HEK293 (cell line): Measurements from ENCODE around the gene ARMC3.

Experiments
- CTCF ChIA-PET: fragments of 350-600 bp; formaldehyde crosslinking; extraction: SDS; loops from one replicate; lab custom pipeline; 2021; ENCODE audit warnings: antibody characterized with exemption; lab: Yijun Ruan, JAX
- POLR2A ChIA-PET: fragments of 300-600 bp; formaldehyde crosslinking; extraction: SDS; loops from one replicate; lab custom pipeline; 2020; ENCODE audit warnings: antibody characterized with exemption, inconsistent platforms; lab: Yijun Ruan, JAX
- H3K27ac ChIP-seq: fragments of 200-500 bp; sonication (Bioruptor generic); 2 replicates; pipeline ENCODE4 v1.5.1; 2014; ENCODE audit warnings: low read depth, low read length, control low read depth, inconsistent platforms; ENCODE audit errors: extremely low read depth
- H3K36me3 ChIP-seq, 2 experiments: fragments of 200-500 bp in 1 of 2; sonication (Bioruptor generic) in 1 of 2; 1 replicate in 1 of 2; 2 replicates in 1 of 2; pipeline ENCODE4 v1.5.1; 2014 to 2017; ENCODE audit warnings: inconsistent platforms in 2 of 2, low read length in 2 of 2; ENCODE audit not compliant: control insufficient read depth in 2 of 2, insufficient read depth in 1 of 2
- H3K4me1 ChIP-seq: fragments of 200-500 bp; sonication (Bioruptor generic); 2 replicates; pipeline ENCODE4 v1.5.1; 2014; ENCODE audit warnings: mild to moderate bottlenecking, low read length, inconsistent platforms; ENCODE audit not compliant: control insufficient read depth, insufficient read depth
- H3K4me3 ChIP-seq: 2 replicates; pipeline ENCODE4 v1.5.1; 2011; ENCODE audit warnings: low read depth, mild to moderate bottlenecking, control low read depth, low read length, moderate library complexity
- H3K9me3 ChIP-seq: fragments of 200-500 bp; sonication (Bioruptor generic); 2 replicates; pipeline ENCODE4 v1.5.1; 2014; ENCODE audit warnings: low read depth, low read length, inconsistent platforms; ENCODE audit not compliant: control insufficient read depth, insufficient read depth
- HOXA7 ChIP-seq: sonication (generic); formaldehyde crosslinking; IDR thresholded peaks from 2 replicates; pipeline ENCODE4 v1.8.1; 2022; ENCODE audit warnings: missing genetic modification reagents, borderline replicate concordance
- KLF16 ChIP-seq: fragments of 450-650 bp; formaldehyde crosslinking; IDR thresholded peaks from 2 replicates; pipeline ENCODE4 v1.5.1; 2017; ENCODE audit warnings: missing biosample characterization, missing genetic modification characterization
- REST ChIP-seq: fragments of 450-650 bp; formaldehyde crosslinking; IDR thresholded peaks from 2 replicates; pipeline ENCODE4 v1.5.1; 2016; ENCODE audit warnings: missing biosample characterization, missing genetic modification characterization
- ZNF10 ChIP-seq: fragments of 450-650 bp; formaldehyde crosslinking; IDR thresholded peaks from 2 replicates; pipeline ENCODE4 v1.5.1; 2017; ENCODE audit warnings: missing biosample characterization, missing genetic modification characterization
- ZNF274 ChIP-seq, 2 experiments: fragments of 200-500 bp in 1 of 2; fragments of 450-650 bp in 1 of 2; sonication (Bioruptor generic) in 1 of 2; formaldehyde crosslinking in 1 of 2; IDR thresholded peaks; 2 replicates each; pipeline versions ENCODE4 v1.5.1 to v1.6.1; 2014 to 2016; ENCODE audit warnings: borderline replicate concordance in 1 of 2, inconsistent platforms in 1 of 2, low read length in 1 of 2, missing biosample characterization in 1 of 2, missing genetic modification characterization in 1 of 2
- ZNF280D ChIP-seq: fragments of 450-650 bp; formaldehyde crosslinking; IDR thresholded peaks from 2 replicates; pipeline ENCODE4 v1.5.1; 2016; ENCODE audit warnings: missing biosample characterization, missing genetic modification characterization
- ZNF350 ChIP-seq: fragments of 450-650 bp; formaldehyde crosslinking; IDR thresholded peaks from 2 replicates; pipeline ENCODE4 v1.5.0; 2017; ENCODE audit warnings: missing biosample characterization, mild to moderate bottlenecking, missing genetic modification characterization
- TF ChIP-seq, protein P1 (sequence below): fragments of 450-650 bp; formaldehyde crosslinking; IDR thresholded peaks from 2 replicates; pipeline ENCODE4 v1.5.1; 2016; ENCODE audit warnings: missing biosample characterization, missing genetic modification characterization
- TF ChIP-seq, protein P2 (sequence below): fragments of 450-650 bp; formaldehyde crosslinking; IDR thresholded peaks from 2 replicates; pipeline ENCODE4 v1.5.1; 2016; ENCODE audit warnings: missing biosample characterization, missing genetic modification characterization
- TF ChIP-seq, protein P3 (sequence below): fragments of 450-650 bp; formaldehyde crosslinking; IDR thresholded peaks from 2 replicates; pipeline ENCODE4 v1.5.1; 2016; ENCODE audit warnings: missing biosample characterization, missing genetic modification characterization

ARMC3 gene

GRCh38 chr10:22962817-22963216 is 35.0 kb downstream of the ARMC3 start (continued):
- TF ChIP-seq REST (no peak), ZNF280D (tag by site-specific recombination) (no peak), KLF16 (tag by site-specific recombination) (no peak), HOXA7 (CRISPR knock-in tag) (no peak)
- TF ChIP-seq, protein P1, sequence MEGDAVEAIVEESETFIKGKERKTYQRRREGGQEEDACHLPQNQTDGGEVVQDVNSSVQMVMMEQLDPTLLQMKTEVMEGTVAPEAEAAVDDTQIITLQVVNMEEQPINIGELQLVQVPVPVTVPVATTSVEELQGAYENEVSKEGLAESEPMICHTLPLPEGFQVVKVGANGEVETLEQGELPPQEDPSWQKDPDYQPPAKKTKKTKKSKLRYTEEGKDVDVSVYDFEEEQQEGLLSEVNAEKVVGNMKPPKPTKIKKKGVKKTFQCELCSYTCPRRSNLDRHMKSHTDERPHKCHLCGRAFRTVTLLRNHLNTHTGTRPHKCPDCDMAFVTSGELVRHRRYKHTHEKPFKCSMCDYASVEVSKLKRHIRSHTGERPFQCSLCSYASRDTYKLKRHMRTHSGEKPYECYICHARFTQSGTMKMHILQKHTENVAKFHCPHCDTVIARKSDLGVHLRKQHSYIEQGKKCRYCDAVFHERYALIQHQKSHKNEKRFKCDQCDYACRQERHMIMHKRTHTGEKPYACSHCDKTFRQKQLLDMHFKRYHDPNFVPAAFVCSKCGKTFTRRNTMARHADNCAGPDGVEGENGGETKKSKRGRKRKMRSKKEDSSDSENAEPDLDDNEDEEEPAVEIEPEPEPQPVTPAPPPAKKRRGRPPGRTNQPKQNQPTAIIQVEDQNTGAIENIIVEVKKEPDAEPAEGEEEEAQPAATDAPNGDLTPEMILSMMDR (tag by site-specific recombination), result no peak
- TF ChIP-seq, all 188 proteins: peak for 0

GRCh38 chr10:22969704-22970103 is 41.9 kb downstream of the ARMC3 start:
- TF ChIP-seq ZNF350 (tag by site-specific recombination) (no peak), ZNF274 (IDR thresholded peaks at IDR 0.05; ENCODE audit: low read length) (no peak), ZNF274 (tag by site-specific recombination; IDR thresholded peaks at IDR 0.05; ENCODE audit: borderline replicate concordance) (no peak), ZNF10 (no peak), ZNF280D (tag by site-specific recombination) (no peak)
- TF ChIP-seq, protein P2, sequence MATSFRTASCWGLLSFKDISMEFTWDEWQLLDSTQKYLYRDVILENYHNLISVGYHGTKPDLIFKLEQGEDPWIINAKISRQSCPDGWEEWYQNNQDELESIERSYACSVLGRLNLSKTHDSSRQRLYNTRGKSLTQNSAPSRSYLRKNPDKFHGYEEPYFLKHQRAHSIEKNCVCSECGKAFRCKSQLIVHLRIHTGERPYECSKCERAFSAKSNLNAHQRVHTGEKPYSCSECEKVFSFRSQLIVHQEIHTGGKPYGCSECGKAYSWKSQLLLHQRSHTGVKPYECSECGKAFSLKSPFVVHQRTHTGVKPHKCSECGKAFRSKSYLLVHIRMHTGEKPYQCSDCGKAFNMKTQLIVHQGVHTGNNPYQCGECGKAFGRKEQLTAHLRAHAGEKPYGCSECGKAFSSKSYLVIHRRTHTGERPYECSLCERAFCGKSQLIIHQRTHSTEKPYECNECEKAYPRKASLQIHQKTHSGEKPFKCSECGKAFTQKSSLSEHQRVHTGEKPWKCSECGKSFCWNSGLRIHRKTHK (tag by site-specific recombination), result no peak
- TF ChIP-seq, protein P3, sequence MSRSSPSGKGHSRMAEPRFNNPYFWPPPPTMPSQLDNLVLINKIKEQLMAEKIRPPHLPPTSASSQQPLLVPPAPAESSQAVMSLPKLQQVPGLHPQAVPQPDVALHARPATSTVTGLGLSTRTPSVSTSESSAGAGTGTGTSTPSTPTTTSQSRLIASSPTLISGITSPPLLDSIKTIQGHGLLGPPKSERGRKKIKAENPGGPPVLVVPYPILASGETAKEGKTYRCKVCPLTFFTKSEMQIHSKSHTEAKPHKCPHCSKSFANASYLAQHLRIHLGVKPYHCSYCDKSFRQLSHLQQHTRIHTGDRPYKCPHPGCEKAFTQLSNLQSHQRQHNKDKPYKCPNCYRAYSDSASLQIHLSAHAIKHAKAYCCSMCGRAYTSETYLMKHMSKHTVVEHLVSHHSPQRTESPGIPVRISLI, result no peak

More at GRCh38 chr10:22969704-22970103, 41.9 kb downstream of the ARMC3 start:
- no peak overlapping the region for H3K4me3 ChIP-seq
- POLR2A ChIA-PET, result no interaction called here
- no peaks in the 10 kb centered on the region for H3K36me3 ChIP-seq
- peaks cover 6% of the 10 kb centered on the region; the same call in 1 of the 2 replicates for H3K4me1 ChIP-seq
- CTCF ChIA-PET, result no interaction called here
- no peaks in the 10 kb centered on the region for H3K9me3 ChIP-seq
- H3K27ac ChIP-seq, result no peak overlapping the region
